Activated T-cell treated with anti-CD3 and anti-CD28 coated beads, Interleukin-2, amount 50 U/mL, for 48 hours (primary cell): ENCODE results near the gene DDX42.

Experiments
- DNase-seq, 2 experiments: peaks; one replicate each; pipeline ENCODE4 v3.0.0-alpha.2; 2020

The DDX42 gene, protein sequence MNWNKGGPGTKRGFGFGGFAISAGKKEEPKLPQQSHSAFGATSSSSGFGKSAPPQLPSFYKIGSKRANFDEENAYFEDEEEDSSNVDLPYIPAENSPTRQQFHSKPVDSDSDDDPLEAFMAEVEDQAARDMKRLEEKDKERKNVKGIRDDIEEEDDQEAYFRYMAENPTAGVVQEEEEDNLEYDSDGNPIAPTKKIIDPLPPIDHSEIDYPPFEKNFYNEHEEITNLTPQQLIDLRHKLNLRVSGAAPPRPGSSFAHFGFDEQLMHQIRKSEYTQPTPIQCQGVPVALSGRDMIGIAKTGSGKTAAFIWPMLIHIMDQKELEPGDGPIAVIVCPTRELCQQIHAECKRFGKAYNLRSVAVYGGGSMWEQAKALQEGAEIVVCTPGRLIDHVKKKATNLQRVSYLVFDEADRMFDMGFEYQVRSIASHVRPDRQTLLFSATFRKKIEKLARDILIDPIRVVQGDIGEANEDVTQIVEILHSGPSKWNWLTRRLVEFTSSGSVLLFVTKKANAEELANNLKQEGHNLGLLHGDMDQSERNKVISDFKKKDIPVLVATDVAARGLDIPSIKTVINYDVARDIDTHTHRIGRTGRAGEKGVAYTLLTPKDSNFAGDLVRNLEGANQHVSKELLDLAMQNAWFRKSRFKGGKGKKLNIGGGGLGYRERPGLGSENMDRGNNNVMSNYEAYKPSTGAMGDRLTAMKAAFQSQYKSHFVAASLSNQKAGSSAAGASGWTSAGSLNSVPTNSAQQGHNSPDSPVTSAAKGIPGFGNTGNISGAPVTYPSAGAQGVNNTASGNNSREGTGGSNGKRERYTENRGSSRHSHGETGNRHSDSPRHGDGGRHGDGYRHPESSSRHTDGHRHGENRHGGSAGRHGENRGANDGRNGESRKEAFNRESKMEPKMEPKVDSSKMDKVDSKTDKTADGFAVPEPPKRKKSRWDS

DNA sequence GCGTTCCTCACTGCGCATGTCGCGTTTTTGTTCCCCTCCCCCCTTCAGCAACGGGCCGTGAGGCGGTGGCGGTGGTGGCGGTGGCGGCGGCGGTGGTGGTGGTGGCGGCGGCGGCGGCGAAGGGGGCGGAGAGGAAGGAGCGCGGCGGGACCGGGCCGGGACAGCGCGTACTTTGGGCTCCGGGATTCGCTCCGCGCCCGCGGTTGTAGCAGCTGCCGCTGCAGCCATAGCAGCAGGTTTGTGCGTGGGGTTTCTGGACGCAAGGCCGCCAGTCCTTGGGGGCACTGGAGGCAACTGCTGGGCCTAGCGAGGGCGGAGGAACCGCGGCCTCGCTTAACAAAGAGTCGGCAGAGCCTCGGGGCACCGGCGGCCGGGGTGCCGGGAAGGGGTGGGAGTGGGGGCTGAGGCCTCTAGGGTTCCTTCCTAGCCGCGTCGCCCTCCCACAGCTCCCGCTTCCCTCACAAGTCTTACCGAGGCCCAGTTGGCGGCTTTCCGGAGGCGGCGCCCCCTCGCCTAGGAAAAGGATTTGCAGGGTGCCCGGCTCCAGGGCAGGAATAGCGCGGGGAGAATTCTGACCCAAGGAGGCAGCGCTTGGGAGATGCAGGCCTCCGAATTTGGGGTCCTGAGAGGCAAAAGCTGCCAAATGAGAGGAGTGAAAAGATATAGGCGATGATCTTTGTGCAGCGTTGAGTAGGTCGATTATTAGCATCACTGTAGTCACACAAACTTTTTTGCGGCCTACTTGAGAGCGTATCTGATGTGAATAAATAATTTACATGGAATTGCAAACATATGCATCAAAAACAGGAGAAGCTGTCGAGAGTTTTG is at the start of gene DDX42:
TSS of gene DDX42 (plus strand) at position 30 of the 828 bp plus-strand sequence. CDS start 12,880 bp downstream, outside the sequence.
- no peak for DNase-seq

- no peak for DNase-seq
Observed at GRCh38 chr17:63735691-63736090, 38.3 kb upstream of the DDX42 start.

- DNase-seq, result no peak
Observed at GRCh38 chr17:63740464-63741142, 33.4 kb upstream of the DDX42 start.

- no peak for DNase-seq
Observed at GRCh38 chr17:63741143-63741407, 32.9 kb upstream of the DDX42 start.

GRCh38 chr17:63741408-63742173 is 32.4 kb upstream of the DDX42 start, which contains the start of gene STRADA:
Gene STRADA (minus strand): TSS chr17:63741799. CDS start chr17:63728369, 13,430 bp downstream.
- DNase-seq, result peak; percentile 98 to 99

GRCh38 chr17:63751806-63752205 is 22.2 kb upstream of the DDX42 start:
- no peak for DNase-seq

- DNase-seq, result no peak
Observed at GRCh38 chr17:63752707-63753106, 21.3 kb upstream of the DDX42 start.

GRCh38 chr17:63753215-63753614 is 20.8 kb upstream of the DDX42 start:
- no peak for DNase-seq

DNA sequence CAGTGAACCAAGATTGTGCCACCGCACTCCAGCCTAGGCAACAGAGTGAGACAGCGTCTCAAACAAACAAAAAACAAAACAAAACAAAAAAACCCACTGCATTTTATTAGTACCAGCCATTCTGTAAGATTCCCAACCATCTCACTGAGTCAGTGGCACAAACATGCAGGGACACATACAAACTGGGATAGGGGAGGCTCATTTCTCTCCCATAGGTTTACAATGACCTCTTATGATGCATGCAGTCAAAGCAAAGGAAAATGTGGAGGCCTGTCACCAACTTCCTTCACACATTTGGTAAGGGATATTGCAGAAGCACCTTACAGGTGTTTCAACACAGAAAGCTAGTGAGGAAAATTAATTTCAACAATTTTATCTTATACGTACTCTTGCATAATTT is 19.9 kb upstream of the DDX42 start:
- DNase-seq, result no peak

DNA sequence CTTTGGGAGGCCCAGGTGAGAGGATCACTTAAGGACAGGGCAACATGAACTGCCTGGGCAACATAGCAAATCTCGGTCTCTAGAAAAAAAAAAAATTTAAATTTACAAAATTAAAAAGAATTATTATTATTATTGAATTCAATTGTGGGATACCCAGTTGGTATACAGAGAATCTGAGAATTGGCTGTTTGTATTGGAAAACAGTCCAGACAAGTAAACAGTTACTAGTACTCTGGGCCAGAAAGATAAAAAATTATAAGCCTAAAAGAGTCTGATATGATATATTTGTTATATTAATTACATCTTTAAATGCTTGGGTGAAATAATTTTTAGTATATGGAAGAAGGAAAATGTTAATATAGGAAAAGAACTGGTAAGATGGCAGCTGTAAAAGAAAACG is 15.5 kb upstream of the DDX42 start:
- no peak for DNase-seq

- DNase-seq, result peak; percentile 44 to 49
Observed at GRCh38 chr17:63760771-63761539, 13.0 kb upstream of the DDX42 start.

DNA sequence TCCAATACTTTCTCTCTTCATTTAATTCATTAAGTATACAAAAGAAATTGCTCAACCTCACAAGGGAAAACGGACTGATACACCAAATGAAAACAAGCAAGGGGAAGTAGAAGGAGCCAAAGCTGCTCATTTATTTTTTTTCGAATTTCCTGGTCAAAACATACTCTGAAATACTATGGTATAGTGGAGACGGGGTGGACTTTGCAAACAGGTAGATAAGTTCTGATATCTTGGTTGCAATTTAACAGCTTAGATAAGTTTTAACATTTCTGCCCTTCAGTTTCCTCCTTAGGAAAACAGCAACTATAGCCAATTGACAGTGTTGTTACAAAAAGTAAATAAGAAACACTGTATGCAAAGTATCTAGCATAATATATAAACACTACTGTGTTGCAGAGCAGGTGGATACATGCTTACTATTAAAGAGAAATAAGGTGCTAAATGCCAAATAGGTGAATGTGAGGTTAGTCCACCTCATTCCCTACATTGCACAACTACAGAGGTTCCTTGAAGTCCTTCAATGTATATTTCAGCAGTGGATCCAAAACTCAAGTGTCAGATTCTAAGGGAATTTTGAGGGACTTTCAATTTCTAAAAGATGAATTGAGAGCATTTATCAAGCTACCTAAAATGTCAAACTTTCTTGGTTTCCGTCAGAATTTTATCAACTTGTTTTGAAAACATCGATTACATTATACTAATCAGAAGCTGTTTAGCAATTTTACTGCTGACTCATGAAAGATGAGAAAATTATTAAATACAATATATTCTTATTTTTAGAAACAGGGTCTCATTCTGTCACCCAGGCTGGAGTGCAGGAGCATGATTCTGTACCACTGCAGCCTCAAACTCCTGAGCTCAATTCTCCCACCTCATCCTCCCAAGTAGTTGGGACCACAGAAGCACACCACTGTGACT is 11.6 kb upstream of the DDX42 start:
- DNase-seq, result no peak

DNA sequence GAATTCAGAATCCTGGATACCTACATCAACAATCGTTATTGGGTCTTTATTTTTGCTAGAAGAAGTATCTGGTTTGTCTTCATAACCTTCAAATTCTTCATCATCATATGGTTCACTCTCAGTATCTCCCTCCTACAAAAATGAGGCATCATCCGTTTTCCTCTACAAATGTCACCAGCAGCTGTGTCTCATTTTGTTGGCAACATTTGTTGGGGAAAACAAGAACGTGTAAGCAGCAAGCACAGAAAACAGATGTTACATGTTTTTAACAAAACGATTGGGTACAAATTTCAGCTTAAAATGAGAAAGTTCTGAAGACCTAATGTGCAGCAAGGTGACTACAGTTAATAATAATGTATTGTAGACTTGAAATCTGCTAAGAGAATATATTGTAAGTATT is 9.3 kb upstream of the DDX42 start:
- no peak for DNase-seq

GRCh38 chr17:63766754-63767153 is 7.2 kb upstream of the DDX42 start:
- DNase-seq, result no peak

DNA sequence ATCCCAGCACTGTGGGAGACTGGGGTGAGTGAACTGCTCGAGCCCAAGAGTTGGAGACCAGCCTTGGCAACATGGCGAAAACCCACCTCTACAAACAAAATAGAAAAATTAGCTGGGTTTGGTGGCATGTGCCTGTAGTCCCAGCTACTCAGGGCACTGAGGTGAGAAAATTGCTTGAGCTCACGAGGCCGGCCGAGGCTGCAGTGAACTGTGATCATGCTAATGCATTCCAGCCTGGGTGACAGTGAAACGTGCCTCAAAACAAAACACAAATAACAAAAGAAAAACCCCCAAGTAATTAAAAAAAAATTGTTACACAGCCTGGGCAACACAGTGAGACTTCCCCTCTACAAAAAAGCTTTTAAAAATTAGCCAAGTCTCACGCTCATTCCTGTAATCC is 5.5 kb upstream of the DDX42 start:
- no peak for DNase-seq

DNA sequence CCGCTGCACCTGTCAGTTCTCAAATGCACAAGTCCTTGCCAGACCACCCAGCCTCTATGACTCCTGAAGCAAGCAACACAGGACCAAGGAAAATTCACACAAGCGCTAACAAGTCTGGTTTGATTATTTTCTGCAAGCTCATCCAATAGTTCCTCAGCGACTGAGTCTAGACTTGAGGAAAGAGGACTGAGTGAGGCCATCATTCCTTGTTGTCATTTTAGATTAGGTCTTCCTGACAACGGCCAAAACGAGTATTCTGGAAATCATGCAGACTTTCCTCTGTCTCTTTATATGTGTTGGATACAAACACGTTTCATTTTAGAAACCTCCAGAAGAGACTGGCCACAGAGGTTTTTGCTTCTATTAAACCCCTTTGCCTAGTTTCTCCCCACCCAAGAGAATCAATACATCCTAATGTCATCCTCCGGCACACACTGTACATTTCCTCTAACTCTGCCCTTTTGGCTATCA is 1.1 kb upstream of the DDX42 start:
- DNase-seq, result no peak

DNA sequence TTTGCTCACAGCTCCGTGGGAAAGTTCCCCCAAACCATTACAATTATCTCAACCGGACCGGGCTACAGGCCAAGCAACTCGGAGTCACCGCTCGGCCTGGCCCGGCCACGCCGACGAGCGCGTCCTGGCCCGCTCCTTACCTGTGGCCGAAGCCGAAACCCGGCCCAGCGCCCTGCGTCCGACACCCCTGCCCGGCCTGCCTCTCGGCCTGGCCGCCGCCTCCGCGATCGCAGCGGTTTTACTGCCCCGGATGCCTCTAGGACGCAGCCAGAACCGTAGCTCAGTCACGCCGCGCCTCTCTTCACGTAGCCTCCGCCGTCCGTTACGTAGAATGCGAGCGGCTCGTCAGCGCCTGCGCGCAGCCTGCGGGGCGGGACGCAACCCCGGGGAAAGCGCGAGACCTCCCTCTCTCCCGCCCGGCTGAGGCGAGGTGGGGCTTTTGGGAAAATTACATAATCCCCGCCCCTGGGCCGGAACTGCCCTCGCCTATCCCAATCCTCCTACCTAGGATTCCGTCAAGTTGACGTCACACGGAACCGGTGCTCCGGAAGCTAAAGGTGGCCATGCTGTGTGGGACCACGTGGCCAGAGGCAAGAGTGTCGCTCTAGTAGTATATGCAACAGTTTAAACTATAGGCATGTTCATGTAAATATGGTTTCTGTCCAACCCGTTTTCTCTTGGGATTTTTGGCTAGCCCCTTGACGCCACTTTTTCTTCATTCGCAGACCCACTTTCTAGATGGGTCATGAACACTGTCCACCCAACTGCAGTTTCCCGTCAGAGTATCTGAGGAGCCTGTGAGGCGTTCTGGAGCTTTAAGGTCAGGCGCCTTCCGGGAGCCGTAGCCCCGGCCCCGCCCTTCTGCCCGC is 464 bp upstream of the DDX42 start, which contains the start of gene CCDC47:
TSS of gene CCDC47 (minus strand) at position 326 of the 869 bp plus-strand sequence. CDS start 7,422 bp downstream, outside the sequence.
- DNase-seq, result peak; percentile 98 to 99

DNA sequence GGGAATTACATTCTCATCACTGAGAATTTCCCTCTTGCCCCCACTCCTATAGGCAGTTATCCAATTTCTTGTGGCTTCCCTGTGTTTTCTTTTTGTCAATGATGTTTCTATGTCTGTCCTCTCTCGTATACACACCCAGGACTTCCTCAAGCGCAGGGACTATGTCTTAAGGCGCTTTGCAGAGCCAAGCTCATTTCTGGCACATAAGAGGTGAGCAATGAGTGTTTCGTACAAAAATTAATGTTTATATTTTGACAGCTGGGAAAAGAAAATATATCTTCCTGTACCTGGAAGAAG is 947 bp downstream of the DDX42 start:
- DNase-seq, result no peak

DNA sequence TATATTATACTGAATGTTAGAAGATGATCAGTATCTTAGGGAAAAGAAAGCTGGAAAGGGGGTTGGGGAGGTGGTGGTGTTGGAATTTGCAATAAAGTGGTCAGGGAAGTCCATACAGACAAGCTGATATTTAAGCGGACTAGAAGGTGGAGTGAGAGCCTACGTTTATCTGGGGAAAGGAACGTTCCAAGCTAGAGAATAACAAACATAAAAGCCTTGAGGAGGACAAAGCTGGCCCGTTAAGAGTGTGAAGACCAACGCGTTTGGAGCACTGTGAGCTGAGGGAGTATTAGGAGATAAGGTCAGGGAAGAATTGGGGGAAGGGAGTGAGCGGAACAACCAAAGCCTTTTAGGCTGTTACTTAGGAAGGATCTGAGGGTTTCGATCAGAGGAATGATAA is 1.4 kb downstream of the DDX42 start:
- no peak for DNase-seq
